ENCODE measurements around the gene GPR4. TPM values are rescaled to one million over a fixed set of nuclear protein-coding genes. Genes with fewer than 3 reads are reported as not detected.

GPR4 gene
- total RNA-seq, 1 donor from 2014 or later, result not detected

GRCh38 chr19:45595814-45596213 lies 6.2 kb downstream of the GPR4 start:
- peaks cover 40% of the 10 kb centered on the region for H3K27me3 ChIP-seq (ENCODE audit: control insufficient read depth, insufficient read depth, low read length)
- H3K36me3 ChIP-seq (ENCODE audit: control insufficient read depth, insufficient read depth, low read length), result no peaks in the 10 kb centered on the region
- no peak for TF ChIP-seq CTCF (IDR thresholded peaks at IDR 0.05; ENCODE audit: insufficient read depth, low read length, poor library complexity, severe bottlenecking)
- H3K4me3 ChIP-seq (ENCODE audit: low read depth, low read length), result no peak overlapping the region
- DNase-seq (ENCODE audit: low read depth), result no peak

GRCh38 chr19:45593520-45593919 lies 8.5 kb downstream of the GPR4 start:
- TF ChIP-seq CTCF (IDR thresholded peaks at IDR 0.05; ENCODE audit: insufficient read depth, low read length, poor library complexity, severe bottlenecking), result no peak
- no peak overlapping the region for H3K4me3 ChIP-seq (ENCODE audit: low read depth, low read length)
- DNase-seq (ENCODE audit: low read depth), result no peak
- H3K36me3 ChIP-seq (ENCODE audit: control insufficient read depth, insufficient read depth, low read length), result no peaks in the 10 kb centered on the region
- peaks cover 23% of the 10 kb centered on the region for H3K27me3 ChIP-seq (ENCODE audit: control insufficient read depth, insufficient read depth, low read length)

- no peak overlapping the region for H3K4me3 ChIP-seq (ENCODE audit: low read depth, low read length)
- no peaks in the 10 kb centered on the region for H3K36me3 ChIP-seq (ENCODE audit: control insufficient read depth, insufficient read depth, low read length)
- no peak for TF ChIP-seq CTCF (IDR thresholded peaks at IDR 0.05; ENCODE audit: insufficient read depth, low read length, poor library complexity, severe bottlenecking)
- no peak for DNase-seq (ENCODE audit: low read depth)
- H3K27me3 ChIP-seq (ENCODE audit: control insufficient read depth, insufficient read depth, low read length), result peaks cover 11% of the 10 kb centered on the region
Measured at GRCh38 chr19:45592366-45592765, 9.6 kb downstream of the GPR4 start.

- no peak for DNase-seq (ENCODE audit: low read depth)
- Histone ChIP-seq H3K27me3 (ENCODE audit: control insufficient read depth, insufficient read depth, low read length) (peaks cover 7% of the 10 kb centered on the region), H3K4me3 (ENCODE audit: low read depth, low read length) (no peak overlapping the region), H3K36me3 (ENCODE audit: control insufficient read depth, insufficient read depth, low read length) (no peaks in the 10 kb centered on the region)
- no peak for TF ChIP-seq CTCF (IDR thresholded peaks at IDR 0.05; ENCODE audit: insufficient read depth, low read length, poor library complexity, severe bottlenecking)
Measured at GRCh38 chr19:45591638-45592005, 10.4 kb downstream of the GPR4 start.

GRCh38 chr19:45591004-45591637 lies 10.9 kb downstream of the GPR4 start:
- H3K27me3 ChIP-seq (ENCODE audit: control insufficient read depth, insufficient read depth, low read length), result peaks cover 7% of the 10 kb centered on the region
- no peaks in the 10 kb centered on the region for H3K36me3 ChIP-seq (ENCODE audit: control insufficient read depth, insufficient read depth, low read length)
- no peak overlapping the region for H3K4me3 ChIP-seq (ENCODE audit: low read depth, low read length)
- peak; percentile 59 for TF ChIP-seq CTCF (IDR thresholded peaks at IDR 0.05; ENCODE audit: insufficient read depth, low read length, poor library complexity, severe bottlenecking)
- no peak for DNase-seq (ENCODE audit: low read depth)

All from kidney epithelial cell (primary cell).